ENCODE results near the gene HGF.

The HGF gene

DNA sequence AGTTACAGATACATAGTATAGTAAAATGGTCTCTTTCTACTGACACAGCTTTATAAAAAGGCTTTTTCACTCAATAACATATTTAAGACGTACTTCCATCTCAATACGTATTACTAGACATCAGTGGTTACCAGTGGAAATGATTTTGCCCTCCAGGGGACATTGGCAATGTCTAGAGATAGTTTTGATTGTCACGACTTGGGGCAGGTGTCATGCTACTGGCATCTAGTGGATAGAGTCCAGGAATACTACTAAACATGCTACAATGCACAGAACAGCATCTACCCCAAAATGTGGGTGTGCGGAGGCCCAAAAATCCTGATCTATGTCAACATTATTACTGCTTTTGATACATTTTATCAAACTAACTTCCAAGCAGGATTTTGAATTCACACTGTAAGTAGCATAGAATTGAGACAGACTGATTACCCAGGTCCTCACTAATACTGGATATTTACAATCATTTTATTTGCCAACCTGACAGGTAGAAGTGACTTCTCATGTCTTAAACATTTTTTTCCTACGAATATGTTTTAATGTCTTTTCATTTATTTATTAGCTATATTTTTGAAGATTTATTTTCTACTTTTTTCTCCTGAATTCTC is 53.8 kb downstream of the HGF start:
- DNase-seq = no peak

DNA sequence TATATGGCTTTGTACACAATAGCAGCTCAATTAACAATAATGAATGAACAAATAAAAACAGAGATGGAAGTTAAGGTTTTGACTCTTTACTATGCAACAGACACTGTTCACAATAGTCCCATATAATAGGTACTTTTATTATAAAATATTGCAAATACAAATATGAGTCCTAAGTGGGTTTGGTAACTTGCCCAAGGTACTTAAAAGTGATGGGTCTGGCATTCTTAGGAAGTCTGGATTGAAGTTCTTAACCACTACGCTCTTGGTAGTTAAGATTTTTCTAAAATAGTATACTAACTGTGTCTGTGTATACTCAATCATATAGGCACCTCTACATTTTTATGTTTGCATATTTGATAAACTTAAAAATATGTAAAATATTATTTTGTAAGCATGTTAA is 55.5 kb downstream of the HGF start:
- no peak for DNase-seq

DNA sequence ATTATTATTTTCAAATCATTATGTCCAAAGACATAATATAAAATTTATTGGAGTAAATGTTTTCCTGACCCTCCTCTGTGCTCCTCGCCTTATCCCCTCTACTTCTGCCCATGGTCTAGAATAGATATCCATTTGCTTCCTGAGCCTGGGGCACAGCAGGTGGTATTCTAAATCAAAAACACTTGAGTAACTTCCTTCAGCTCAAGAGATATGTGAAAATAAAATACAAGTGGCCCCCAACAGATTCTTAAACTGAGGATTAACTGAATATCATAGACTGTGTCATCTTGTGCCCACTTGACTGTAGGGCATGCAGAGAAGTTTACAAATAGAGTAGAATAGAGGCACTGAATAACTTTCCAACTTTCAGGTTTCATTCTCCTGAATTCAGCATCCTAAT is 59.1 kb downstream of the HGF start:
- no peak for DNase-seq

DNA sequence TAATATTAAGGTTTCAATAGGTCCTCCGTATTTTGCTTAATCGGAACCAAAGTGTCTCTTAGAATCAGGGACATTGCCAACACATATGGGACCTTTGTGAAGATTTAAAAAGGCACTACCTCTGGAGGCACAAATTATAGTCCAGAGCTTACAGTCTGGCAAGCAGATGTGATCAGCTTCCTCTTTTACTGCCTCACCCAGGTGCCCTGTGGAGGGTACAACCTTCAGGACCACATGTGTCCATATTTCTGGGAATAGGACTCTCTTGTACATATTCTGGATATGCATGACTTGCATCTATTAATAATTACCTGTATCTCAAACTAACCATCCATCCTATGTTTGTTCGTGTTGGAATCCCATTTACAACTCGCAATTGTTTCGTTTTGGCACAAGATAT is 60.0 kb downstream of the HGF start:
- no peak for DNase-seq

DNA sequence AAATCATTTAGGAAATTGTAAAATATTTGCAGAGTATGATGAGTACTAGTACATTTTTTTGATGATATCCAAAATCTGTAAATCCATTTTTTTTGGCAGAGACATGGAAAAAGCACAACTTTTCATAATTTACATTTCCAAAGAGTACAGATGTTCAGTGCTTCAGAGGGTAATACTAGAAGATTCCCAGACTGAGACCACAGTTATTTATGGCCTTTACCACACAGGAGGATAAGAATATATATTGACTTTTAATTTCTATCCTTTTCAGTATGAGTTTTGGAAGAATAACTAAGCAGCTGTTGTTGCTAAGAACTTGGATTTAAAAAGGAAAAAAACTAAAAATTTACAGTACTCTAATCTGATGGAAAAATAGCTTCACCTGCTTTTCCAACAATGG is 61.9 kb downstream of the HGF start:
- no peak for DNase-seq

DNA sequence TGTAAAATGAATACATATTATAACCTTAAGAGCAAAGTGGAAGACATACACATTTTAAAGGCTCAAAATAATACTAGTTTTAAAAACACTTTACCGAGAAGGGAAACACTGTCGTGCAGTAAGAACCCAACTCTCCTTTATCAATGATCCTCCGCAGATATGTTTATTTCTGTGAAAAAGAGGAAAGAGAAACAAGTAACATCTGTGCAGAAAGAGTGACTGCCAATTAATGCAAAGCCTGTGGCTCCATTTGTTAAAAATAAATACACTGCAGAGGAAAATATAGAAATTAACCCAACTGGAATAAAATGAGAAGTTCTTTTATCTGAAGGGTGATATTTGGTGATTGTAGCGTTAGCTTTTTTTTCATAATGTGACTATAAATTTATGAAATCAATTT is 62.7 kb downstream of the HGF start:
- DNase-seq = no peak

DNA sequence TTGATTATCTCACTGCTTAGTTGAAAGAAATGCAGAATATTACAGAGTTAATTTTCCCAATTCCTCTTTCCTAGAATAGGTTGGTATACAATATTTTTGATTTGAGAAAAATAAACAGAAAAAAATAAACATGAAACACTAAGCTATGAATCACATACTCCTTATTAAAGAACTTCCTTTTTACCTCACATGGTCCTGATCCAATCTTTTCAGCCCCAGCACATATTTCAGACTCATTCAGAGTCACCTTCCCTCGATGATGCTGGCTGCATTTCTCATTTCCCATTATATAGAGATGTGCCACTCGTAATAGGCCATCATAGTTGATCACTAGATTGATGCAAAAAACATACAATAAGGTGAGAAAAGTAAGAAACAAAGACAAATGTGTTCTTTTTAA is 64.6 kb downstream of the HGF start:
- DNase-seq = no peak

DNA sequence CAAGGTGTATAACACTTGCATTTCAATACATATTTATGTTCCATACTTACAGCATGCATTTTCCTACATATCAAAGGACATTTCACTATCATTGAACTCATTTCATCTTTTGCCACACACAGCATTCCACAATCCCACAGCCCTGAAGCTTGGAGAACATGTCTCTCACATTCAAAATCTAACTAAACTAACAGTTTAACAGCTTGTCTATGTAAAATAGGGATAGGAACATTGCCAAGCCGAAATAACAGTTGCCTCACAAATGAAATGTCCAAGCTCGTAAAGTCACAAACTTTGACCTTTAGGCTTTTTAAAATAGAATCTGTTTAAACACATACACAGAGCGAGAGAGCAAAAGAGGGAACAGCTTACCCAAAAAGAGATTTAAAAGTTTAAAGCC is 65.3 kb downstream of the HGF start:
- no peak for DNase-seq

DNA sequence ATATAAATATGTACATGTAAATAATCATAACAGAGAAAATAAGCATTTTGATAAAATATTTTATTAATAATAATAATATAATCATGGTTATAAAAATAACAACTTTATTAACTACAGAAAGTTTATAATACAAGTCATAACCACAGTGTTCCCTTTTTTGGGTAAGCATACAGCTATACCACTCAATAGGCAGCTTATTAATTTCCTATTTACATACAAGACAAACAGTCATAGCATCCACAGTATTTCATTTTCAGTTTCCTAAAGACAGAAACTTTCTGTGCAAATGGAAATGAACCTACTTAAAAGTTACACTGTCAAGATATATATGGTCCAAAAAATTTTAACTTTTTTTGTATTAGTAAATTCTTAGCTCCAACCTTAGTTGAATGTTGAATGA is 70.9 kb downstream of the HGF start:
- no peak for DNase-seq

DNA sequence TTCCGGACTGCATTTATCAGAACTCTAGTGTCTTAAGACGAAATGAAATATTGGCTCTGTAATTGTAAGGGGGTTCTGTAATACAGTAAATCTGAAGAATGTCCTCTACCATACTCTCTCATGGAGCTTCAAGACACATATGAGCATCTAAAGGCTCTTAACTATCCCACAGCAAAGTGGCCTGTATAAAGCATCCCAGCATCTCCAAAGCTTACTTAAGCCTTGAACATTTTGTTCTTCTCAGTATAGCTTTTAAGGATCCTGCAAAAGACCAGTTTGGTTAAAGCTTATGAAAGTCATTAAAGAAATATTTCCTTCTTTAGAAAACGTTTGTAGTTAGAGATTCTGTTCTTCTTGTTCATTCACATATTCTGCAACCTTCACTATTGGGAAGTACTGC is 75.1 kb downstream of the HGF start:
- DNase-seq = no peak

DNA sequence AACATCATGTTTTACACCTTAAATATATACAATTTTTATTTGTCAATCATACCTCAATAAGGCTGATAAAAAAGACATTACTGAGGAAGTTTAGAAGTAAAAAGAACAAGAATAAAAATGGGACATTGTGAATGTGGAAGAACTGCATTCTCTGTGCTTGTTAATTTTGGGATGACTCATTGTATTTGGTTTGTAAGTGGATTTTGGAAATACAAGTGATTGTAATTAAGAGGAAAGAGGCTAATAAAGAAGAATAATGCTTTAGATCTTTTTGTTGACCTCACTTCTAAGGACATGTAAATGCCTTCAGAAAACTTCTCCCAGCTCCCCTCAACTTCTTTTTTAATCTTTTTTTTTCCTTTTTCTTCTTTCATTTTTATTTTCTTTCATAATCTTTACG is 76.0 kb downstream of the HGF start:
- DNase-seq = no peak

DNA sequence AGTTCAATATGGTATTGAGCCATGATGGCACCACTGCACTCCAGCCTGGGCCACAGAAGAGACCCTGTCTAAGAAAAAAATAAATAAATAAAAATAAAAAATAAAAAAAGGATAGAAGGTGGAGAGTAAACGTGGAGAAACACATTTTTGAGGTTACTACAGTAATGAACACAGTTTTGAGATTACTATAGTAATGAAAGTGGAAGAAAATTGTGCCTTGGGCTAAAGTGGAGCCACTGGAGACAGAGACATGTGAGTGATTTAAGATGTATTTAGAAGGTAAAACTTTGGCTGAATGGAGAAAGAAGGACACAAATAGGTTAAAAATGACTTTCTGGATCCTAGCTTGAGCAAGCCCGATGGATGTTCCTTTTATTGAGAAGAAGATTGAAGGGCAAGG is 76.8 kb downstream of the HGF start:
- no peak for DNase-seq

DNA sequence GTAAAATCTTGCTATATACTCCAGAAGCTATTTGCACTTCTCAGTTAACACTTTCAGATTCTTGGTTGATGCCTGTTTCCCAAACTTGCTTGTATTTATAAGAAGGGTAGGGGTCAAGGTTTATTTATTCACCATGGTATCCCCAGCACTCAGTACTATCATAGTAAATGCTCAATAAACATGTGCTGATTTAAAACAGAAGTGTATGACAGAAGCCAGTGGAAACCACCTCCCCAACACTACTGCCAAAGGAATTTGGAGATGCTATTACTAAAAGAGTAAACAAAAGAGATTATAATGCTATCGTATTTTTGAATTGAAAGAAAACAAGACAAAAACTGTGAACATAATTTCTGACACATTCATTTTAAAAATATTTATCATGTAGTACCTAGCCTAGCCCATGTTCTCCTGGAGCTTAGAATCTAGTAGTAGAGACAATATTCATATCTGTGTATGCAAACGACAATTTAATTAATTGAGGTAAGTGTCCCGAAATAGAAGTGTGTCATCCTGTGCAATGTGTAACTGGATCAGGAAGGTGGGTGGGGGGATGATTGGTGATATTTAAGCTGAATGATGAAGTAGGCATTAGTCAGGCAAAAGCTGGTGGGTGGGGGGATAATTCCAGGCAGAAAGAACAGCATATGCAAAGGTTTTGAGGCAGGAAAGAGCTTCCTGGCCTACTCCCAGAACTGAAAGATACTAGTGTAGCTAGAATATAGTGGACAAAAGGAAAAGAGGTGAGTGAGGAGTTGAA is 77.5 kb downstream of the HGF start:
- no peak for DNase-seq

DNA sequence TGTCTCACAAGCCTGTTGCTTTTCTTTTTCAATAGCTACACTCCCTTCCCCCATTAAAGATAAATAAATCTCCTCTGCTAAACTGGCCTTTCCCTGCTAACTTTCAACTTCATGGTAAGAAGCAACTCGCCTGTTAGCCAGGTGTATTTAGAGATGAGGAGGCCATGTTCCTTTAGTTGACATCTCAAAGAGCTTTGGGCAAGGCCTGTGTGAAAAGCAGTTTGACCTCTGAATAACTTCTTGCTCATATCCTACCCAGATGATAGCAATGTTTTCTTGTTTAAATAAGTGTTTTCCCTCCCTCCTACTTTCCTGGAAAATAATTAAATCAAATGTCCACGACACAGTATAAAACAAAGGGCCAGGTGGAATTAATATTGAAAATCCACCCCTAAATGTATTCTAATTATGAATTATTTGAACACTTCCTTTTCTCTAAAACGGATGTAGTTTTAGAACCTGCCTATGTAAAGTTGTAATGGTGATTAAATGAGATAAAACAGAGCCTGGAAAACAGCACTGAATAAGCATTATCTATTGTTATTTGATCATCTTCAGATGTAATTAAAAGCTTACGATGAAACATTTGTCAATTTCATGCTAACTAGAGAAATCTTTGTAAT is 78.5 kb downstream of the HGF start:
- DNase-seq = no peak

DNA sequence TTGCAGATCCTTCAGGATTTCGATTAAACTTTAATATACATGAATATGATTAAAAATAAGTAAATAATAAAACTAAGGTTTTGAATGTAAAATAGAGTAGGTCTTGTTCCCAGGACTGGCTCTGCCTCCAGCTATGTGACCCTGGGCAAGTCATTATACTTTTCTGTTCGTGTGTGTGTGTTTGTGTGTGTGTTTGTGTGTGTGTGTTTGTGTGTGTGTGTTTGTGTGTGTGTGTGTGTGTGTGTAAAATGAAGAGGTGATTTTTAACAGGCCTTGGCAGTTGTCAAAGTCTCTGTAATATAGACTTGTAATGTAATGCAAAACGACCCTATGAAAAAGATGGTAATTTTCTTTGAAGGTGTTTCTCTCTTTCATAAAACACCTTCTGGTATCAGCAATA is 79.2 kb downstream of the HGF start:
- no peak for DNase-seq

DNA sequence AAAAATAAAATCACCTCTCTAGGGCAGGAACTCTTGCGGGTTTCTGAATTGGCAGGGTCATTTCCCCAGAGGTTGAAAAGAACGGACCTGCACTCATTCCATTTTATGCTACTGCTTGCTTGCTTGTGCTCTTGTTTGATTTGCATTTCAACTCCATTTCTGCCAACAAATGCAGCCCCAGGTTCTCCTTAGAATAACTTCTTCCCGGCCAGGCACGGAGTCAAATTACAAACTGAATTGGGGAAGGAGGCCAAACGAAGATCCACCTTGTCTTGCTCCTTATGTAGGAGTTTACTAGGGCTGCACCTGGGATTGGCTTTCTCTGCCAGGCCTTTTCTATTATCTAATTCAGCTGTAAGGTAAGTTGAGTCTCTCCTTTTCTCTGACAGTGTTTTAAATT is 79.6 kb downstream of the HGF start:
- DNase-seq = no peak

DNA sequence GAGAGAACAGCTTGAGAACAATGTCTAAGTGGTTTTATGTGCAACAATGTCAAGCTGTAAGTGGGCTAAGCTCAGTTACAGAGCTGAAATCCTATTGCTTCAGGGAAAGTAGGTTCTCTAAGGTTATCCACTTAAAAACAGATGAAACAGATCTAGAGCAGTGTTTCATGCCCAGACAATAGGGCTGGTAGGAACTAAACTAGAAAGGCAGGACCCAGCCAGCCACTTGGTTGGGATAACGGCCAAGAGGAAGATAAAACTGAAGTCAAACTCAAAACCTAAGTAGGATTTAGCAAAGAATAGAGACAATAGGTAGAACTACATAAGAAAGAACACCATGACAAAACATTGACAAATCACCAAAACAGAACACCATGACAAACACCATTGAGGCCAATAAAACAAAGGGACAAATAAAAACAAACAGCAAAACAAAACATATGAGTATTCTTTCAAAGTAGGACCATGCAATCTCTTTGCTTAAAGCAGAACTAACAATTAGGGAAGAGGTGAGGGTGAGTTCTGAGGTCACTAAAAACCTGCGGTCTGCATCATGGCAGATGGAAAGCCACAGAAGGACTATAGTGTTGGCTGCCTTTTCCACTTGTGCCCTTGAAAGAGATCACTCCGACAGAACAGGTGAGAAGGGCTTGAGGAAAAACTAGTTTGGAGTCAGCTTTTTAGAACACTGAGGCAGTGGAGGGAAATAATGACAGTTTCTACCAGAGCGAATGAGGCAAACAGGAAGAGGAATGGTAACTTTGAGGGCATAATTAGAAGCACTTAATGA is 81.0 kb downstream of the HGF start:
- no peak for DNase-seq

DNA sequence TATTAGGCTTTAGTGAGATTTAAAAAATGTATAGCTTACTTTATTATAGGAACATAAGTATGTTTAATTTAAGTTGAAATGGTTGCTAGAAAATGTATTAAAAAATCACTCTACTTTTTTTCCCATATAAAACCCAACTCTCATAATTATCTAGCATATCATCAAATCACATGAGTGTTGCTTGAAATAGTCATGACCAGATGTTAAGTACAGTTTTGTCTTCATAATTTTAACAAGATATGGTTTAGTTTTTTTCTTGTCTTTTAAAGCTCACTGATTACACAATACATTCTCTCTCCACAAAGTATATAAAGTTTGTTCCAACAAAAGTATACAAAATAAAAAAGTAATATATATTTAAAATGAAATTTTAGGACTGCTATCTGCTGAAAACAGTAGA is 82.8 kb downstream of the HGF start:
- DNase-seq = no peak

DNA sequence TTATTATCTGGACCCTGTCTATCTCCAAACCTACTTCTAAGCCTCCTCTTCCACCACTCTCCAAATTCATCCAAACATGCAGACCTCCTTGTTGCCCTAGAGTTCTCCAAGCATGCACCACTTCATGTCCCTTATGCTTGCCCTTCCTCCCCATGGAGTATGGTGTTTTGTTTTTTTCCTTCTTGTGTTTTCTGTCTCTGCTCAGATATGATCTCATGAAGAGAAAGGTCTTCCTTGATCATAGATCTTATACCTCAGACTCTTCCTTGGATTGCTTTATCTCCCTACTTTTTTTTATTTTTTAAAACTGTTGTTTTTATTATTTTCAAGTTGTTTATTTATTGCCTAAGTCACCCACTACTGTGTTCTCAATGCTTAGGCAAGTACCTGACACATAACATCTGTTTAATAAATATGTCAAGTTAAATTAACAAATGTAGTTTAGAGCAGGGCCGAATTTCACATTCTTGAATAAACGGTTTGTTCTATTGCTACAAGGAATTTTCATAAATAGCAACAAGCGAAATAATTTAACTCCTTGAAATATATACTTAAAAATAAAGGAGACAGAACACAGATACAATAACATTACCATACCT is 84.5 kb downstream of the HGF start:
- no peak for DNase-seq

DNA sequence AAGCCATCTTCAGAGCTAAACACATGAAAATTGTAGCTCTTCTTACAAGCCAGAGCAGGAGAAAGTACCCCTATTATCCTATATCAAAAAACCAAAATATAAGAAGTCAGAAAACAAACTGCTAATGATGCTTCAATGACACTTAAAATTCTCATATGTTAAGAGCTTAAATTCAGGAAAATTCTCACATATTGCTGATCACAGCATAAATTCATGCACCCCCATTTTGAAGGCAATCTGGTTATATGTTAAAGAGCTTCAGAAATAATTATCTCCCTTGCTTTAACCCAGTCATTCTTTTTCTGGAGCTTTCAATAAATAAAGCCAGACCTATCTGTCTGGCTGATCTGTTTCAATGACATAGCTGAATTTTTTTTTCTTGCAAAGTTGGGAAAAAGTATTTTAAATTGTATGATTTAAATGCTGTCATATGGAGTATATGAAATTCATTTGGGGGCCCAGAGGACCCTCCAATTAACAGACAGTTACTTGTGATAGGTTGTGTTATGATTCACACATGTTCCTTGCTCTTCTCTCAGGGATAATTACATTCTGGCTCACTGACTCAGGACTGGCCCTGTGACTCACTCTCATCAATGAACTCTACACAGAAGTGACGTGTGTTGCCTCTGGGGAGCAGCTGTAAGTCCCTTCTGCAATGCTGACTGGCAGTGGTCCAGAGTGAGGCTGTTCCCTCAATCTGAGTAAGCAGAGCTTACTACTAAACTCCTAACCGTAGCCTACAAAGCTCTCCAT is 85.2 kb downstream of the HGF start:
- peak; percentile 2 for DNase-seq

DNA sequence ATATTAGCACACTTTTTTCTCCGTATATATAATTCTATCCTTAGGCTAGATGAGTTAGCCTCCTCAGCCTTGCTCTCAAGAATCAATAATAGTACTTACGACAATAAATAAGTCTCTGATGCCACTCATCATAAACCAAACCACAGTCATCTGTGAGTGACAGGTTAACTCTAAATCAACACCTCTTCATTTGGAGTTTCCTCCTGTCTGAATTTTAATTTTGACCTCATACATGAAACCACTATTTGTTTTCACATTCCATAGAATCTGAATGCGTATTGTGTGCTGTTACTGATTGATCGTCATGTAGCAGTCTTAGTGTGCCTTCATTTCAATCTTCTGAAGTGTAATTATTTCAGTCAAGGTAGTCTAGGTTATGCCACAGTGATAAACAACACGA is 85.8 kb downstream of the HGF start:
- no peak for DNase-seq

DNA sequence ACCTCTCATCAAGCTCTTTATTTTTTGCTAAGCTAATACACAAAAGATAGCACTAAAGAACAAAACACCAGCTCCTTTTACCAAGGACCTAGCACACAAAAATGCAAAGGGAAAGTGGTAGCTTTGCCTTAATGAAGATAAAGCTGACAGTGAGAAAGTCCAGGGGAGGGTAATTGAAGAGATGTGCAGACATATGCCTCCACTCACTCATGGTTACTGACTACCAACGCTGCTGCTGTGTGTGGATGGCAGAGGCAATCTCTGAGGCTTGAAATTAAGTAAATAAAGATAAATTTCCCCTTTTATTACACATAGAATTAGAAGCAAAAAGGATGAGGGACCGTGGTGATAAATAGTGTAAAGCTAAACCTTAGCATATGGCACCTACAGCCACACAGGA is 87.0 kb downstream of the HGF start:
- no peak for DNase-seq

DNA sequence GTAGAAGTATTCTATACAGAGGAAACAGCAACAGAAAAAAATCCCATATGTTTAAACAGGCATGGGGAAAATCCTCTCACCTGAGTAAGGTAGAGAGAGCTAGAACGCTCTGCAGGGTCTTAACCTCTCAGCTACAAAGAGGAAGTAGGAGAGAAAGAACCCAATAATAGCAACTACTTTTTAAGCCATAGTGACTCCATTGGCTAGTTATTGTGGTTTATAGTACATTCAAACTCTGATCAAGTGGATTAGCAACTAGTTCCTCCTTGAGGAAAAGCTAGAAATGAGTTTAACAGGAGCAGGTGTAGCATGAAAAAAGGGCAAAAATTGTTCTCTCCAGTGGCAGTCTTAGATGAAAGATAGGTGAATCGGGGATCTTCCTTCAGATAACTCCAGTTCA is 89.7 kb downstream of the HGF start:
- DNase-seq = no peak
